ENCODE measurements around the gene PWP2.

The PWP2 gene

DNA sequence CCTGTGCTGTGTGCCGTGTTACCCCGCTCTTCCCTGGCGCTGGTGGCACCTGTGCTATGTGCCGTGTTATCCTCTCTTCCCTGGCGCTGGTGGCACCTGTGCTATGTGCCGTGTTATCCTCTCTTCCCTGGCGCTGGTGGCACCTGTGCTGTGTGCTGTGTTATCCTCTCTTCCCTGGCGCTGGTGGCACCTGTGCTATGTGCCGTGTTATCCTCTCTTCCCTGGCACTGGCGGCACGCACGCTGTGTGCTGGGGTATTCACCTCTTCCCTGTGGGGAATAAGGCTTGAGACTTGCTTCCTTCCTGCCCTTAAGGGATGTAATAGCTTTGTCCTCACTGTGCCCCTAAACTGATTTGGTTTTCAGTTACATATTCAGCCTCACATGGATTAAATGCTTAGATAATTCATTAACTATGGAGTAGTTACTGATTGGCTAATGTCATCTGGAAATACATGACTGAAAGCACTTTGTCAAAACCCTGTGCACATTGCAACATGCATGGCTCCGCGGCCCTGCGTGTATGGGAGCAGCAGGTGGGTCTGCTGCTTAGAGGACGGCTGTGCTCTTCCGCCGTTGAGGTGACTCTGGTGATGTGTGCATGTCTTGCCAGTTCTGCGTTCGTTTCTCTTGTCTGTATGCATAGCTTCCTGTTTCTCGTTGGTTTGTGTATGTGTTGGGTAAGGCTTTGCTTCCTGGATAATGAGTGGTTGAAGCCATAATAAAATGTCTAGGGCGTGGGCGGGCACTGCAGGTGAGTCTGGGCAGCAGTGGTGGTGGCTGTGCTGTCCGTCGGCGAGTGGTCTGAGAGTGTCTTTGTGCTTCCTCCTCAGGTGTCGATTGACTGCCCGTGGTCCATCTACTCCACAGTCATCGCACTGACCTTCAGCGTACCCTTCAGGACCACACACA lies 17.9 kb upstream of the PWP2 start:
- peaks cover 85% of the 10 kb centered on the region for H3K36me3 ChIP-seq (ENCODE audit: insufficient read depth, low read length)
- ATAC-seq (ENCODE audit: insufficient read depth, low read depth) (no peak), DNase-seq (no peak)
- TF ChIP-seq, protein P1, sequence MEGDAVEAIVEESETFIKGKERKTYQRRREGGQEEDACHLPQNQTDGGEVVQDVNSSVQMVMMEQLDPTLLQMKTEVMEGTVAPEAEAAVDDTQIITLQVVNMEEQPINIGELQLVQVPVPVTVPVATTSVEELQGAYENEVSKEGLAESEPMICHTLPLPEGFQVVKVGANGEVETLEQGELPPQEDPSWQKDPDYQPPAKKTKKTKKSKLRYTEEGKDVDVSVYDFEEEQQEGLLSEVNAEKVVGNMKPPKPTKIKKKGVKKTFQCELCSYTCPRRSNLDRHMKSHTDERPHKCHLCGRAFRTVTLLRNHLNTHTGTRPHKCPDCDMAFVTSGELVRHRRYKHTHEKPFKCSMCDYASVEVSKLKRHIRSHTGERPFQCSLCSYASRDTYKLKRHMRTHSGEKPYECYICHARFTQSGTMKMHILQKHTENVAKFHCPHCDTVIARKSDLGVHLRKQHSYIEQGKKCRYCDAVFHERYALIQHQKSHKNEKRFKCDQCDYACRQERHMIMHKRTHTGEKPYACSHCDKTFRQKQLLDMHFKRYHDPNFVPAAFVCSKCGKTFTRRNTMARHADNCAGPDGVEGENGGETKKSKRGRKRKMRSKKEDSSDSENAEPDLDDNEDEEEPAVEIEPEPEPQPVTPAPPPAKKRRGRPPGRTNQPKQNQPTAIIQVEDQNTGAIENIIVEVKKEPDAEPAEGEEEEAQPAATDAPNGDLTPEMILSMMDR (IDR thresholded peaks at IDR 0.05; ENCODE audit: borderline replicate concordance, extremely low read depth, low read length, poor library complexity, severe bottlenecking) = no peak
- no peak for TF ChIP-seq EZH2 (IDR thresholded peaks at IDR 0.05; ENCODE audit: borderline replicate concordance, low read depth, low read length, severe bottlenecking)
- no peak overlapping the region for H2AFZ ChIP-seq (ENCODE audit: low read depth, low read length)
- peaks cover 28% of the 10 kb centered on the region for H4K20me1 ChIP-seq (ENCODE audit: insufficient read depth, low read length)
- no peak overlapping the region for H3K9ac ChIP-seq (ENCODE audit: low read depth, low read length)
- no peak overlapping the region for H3K4me2 ChIP-seq (ENCODE audit: insufficient read depth, low read length)
- H3K4me1 ChIP-seq (ENCODE audit: insufficient read depth, low read length) = no peaks in the 10 kb centered on the region
- no peaks in the 10 kb centered on the region for H3K27me3 ChIP-seq (ENCODE audit: insufficient read depth, low read length, poor library complexity)
- no peaks in the 10 kb centered on the region for H3K9me3 ChIP-seq (ENCODE audit: insufficient read depth, low read length, severe bottlenecking)
- H3K79me2 ChIP-seq (ENCODE audit: insufficient read depth, low read length) = no peaks in the 10 kb centered on the region
- no peak overlapping the region for H3K4me3 ChIP-seq (ENCODE audit: low read depth in 1 of 2, low read length in 2 of 2)
- H3K27ac ChIP-seq (ENCODE audit: low read length) = no peak overlapping the region

DNA sequence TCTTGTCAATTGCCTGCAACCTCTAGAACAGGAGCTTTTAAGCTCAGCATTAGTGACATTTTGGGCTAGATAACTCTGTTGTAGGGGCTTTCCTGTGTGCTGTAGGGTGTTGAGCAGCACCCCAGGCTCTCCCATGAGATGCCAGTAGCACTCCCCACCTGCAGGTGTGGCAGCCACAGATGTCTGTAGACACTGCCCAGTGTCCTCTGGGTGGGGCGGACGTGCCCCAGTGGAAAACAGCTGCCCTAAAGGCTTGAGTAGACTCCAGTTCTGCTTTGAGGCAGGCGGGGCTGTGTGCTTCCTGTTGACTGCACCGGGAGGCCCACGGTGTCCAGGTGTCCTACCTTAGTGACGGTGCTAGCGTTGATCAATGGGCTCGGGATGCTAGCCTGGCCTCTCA lies 16.9 kb upstream of the PWP2 start:
- TF ChIP-seq, protein P1 (IDR thresholded peaks at IDR 0.05; ENCODE audit: borderline replicate concordance, extremely low read depth, low read length, poor library complexity, severe bottlenecking) = no peak
- no peak for TF ChIP-seq EZH2 (IDR thresholded peaks at IDR 0.05; ENCODE audit: borderline replicate concordance, low read depth, low read length, severe bottlenecking)
- ATAC-seq (ENCODE audit: insufficient read depth, low read depth) (no peak), DNase-seq (no peak)
- Histone ChIP-seq H2AFZ (ENCODE audit: low read depth, low read length) (no peak overlapping the region), H4K20me1 (ENCODE audit: insufficient read depth, low read length) (peaks cover 22% of the 10 kb centered on the region), H3K79me2 (ENCODE audit: insufficient read depth, low read length) (no peaks in the 10 kb centered on the region), H3K27ac (ENCODE audit: low read length) (no peak overlapping the region), H3K27me3 (ENCODE audit: insufficient read depth, low read length, poor library complexity) (no peaks in the 10 kb centered on the region), H3K4me2 (ENCODE audit: insufficient read depth, low read length) (no peak overlapping the region), H3K4me3 (ENCODE audit: low read depth in 1 of 2, low read length in 2 of 2) (no peak overlapping the region), H3K4me1 (ENCODE audit: insufficient read depth, low read length) (no peaks in the 10 kb centered on the region), H3K9me3 (ENCODE audit: insufficient read depth, low read length, severe bottlenecking) (no peaks in the 10 kb centered on the region), H3K9ac (ENCODE audit: low read depth, low read length) (no peak overlapping the region), H3K36me3 (ENCODE audit: insufficient read depth, low read length) (peaks cover 82% of the 10 kb centered on the region)

DNA sequence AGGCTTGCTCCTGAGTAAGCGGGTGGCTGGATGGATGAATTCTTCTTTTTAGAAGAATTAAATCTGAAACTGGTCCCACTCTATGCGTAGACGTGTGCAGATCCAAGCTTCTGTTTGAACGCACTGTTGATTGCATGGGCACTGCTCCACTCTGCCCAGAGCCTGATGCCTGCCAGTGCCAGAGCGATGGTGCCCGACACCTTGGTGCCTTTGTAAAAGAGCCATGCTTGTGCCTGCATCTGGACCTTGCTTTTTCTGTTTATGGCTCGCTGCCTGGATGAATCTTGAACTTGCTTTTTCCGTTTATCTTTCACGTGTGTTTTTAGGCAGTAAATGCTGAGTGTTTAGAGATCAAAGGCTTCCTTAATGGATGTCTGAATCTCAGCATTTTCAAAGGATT lies 15.0 kb upstream of the PWP2 start:
- DNase-seq (no peak), ATAC-seq (ENCODE audit: insufficient read depth, low read depth) (no peak)
- no peaks in the 10 kb centered on the region for H3K79me2 ChIP-seq (ENCODE audit: insufficient read depth, low read length)
- no peak overlapping the region for H3K4me2 ChIP-seq (ENCODE audit: insufficient read depth, low read length)
- H3K27ac ChIP-seq (ENCODE audit: low read length) = no peak overlapping the region
- H4K20me1 ChIP-seq (ENCODE audit: insufficient read depth, low read length) = peaks cover 19% of the 10 kb centered on the region
- no peaks in the 10 kb centered on the region for H3K4me1 ChIP-seq (ENCODE audit: insufficient read depth, low read length)
- peaks cover 65% of the 10 kb centered on the region for H3K36me3 ChIP-seq (ENCODE audit: insufficient read depth, low read length)
- no peak overlapping the region for H2AFZ ChIP-seq (ENCODE audit: low read depth, low read length)
- no peak for TF ChIP-seq EZH2 (IDR thresholded peaks at IDR 0.05; ENCODE audit: borderline replicate concordance, low read depth, low read length, severe bottlenecking)
- TF ChIP-seq, protein P1 (IDR thresholded peaks at IDR 0.05; ENCODE audit: borderline replicate concordance, extremely low read depth, low read length, poor library complexity, severe bottlenecking) = no peak
- H3K27me3 ChIP-seq (ENCODE audit: insufficient read depth, low read length, poor library complexity) = no peaks in the 10 kb centered on the region
- H3K9ac ChIP-seq (ENCODE audit: low read depth, low read length) = no peak overlapping the region
- H3K4me3 ChIP-seq (ENCODE audit: low read depth in 1 of 2, low read length in 2 of 2) = no peak overlapping the region
- H3K9me3 ChIP-seq (ENCODE audit: insufficient read depth, low read length, severe bottlenecking) = no peaks in the 10 kb centered on the region
